Keratinocyte (primary cell): ENCODE data around the gene NIF3L1. TPM values are rescaled to one million over a fixed set of nuclear protein-coding genes. Genes with fewer than 3 reads are reported as not detected.

Experiments
- DNase-seq: peaks from one replicate; pipeline ENCODE4 v3.0.0-alpha.2; 2011; ENCODE audit warnings: low read depth, missing footprints, low spot score
- FAIRE-seq: peaks from 2 replicates; lab custom pipeline; 2011; peaks lifted over from hg19 to GRCh38; lab: Jason Lieb, UNC
- H2AFZ ChIP-seq: 2 replicates; pipeline ENCODE4 v1.6.0; 2012; ENCODE audit warnings: low read length, control low read depth, inconsistent platforms; ENCODE audit not compliant: control insufficient read depth
- H3K27ac ChIP-seq: 2 replicates; pipeline ENCODE4 v1.5.1; 2011; ENCODE audit warnings: low read length; ENCODE audit not compliant: control insufficient read depth, insufficient read depth
- H3K27me3 ChIP-seq: 3 replicates; pipeline ENCODE4 v1.6.0; 2011; ENCODE audit warnings: low read length; ENCODE audit not compliant: control insufficient read depth, insufficient read depth; ENCODE audit errors: extremely low read depth
- H3K36me3 ChIP-seq, 2 experiments: 2 replicates in 1 of 2; 3 replicates in 1 of 2; pipeline ENCODE4 v1.5.1; 2011; ENCODE audit warnings: low read length in 2 of 2, mild to moderate bottlenecking in 1 of 2; ENCODE audit not compliant: control insufficient read depth in 2 of 2, insufficient read depth in 2 of 2; ENCODE audit errors: extremely low read depth in 1 of 2
- H3K4me1 ChIP-seq: 3 replicates; pipeline ENCODE4 v1.5.1; 2011; ENCODE audit warnings: low read length; ENCODE audit not compliant: control insufficient read depth, insufficient read depth; ENCODE audit errors: extremely low read depth
- H3K4me2 ChIP-seq: 3 replicates; pipeline ENCODE4 v1.6.0; 2011; ENCODE audit warnings: low read depth, low read length; ENCODE audit not compliant: control insufficient read depth, insufficient read depth; ENCODE audit errors: extremely low read depth
- H3K4me3 ChIP-seq, 3 experiments: fragments of 200-600 bp in 1 of 3; sonication (generic) in 1 of 3; 2 replicates in 2 of 3; 3 replicates in 1 of 3; pipeline ENCODE4 v1.5.1; 2011 to 2016; ENCODE audit warnings: low read length in 3 of 3, mild to moderate bottlenecking in 3 of 3, control low read depth in 2 of 3, inconsistent platforms in 1 of 3, low read depth in 1 of 3, mixed read lengths in 1 of 3, mixed run types in 1 of 3, moderate library complexity in 1 of 3; ENCODE audit not compliant: control insufficient read depth in 2 of 3, insufficient read depth in 2 of 3; ENCODE audit errors: extremely low read depth in 1 of 3
- H3K79me2 ChIP-seq: 2 replicates; pipeline ENCODE4 v1.6.0; 2012; ENCODE audit warnings: low read length; ENCODE audit not compliant: control insufficient read depth, insufficient read depth
- H3K9ac ChIP-seq: 3 replicates; pipeline ENCODE4 v1.6.0; 2011; ENCODE audit warnings: low read length; ENCODE audit not compliant: control insufficient read depth, insufficient read depth; ENCODE audit errors: extremely low read depth
- H3K9me1 ChIP-seq: 3 replicates; pipeline ENCODE4 v1.6.0; 2011; ENCODE audit warnings: low read length; ENCODE audit not compliant: control insufficient read depth, insufficient read depth; ENCODE audit errors: extremely low read depth
- H3K9me3 ChIP-seq: 2 replicates; pipeline ENCODE4 v1.5.1; 2012; ENCODE audit warnings: low read depth, low read length; ENCODE audit not compliant: control insufficient read depth
- H4K20me1 ChIP-seq: 3 replicates; pipeline ENCODE4 v1.6.0; 2011; ENCODE audit warnings: low read length; ENCODE audit not compliant: control insufficient read depth, insufficient read depth; ENCODE audit errors: extremely low read depth
- EZH2 ChIP-seq: IDR thresholded peaks from one replicate; pipeline ENCODE4 v1.6.1; 2012; ENCODE audit warnings: inconsistent platforms, mild to moderate bottlenecking, low read length, moderate library complexity
- dilution Hi-C: fragments of 300-500 bp; cut with MboI; formaldehyde crosslinking; loops from one replicate; pipeline ENCODE4 v1.7.0; 2020; ENCODE audit warnings: low sequenced_read_pairs; ENCODE audit not compliant: extremely low pct_ligation_motif_present
- polyA plus RNA-seq, 5 experiments: library from polyadenylated mRNA; depleted of rRNA in 3 of 5; stranded (reverse) in 3 of 5; stranded (forward) in 1 of 5; unstranded in 1 of 5; fragments of >200 nt; gene quantifications; 1 replicate in 1 of 5; 2 replicates in 3 of 5; 3 replicates in 1 of 5; pipeline versions ENCODE4 v1.2.1 to v1.2.3, GENCODE V29; 2011 to 2012; ENCODE audit warnings: missing spikeins in 2 of 5, low read depth in 1 of 5, low replicate concordance in 1 of 5
- TF ChIP-seq, protein P1 (sequence below), 3 experiments: IDR thresholded peaks in 1 of 3; conservative IDR thresholded peaks in 1 of 3; optimal IDR thresholded peaks in 1 of 3; 2 replicates in 2 of 3; 3 replicates in 1 of 3; pipeline versions ENCODE3 to v1.5.1; 2011; ENCODE audit warnings: low read length in 3 of 3, mild to moderate bottlenecking in 3 of 3, moderate library complexity in 2 of 3, control low read depth in 1 of 3, inconsistent platforms in 1 of 3; ENCODE audit not compliant: insufficient read depth in 2 of 3; ENCODE audit errors: extremely low read depth in 1 of 3

Gene NIF3L1
- polyA plus RNA-seq, 1 donor (not counting 4 experiments of a cell fraction or from before 2014, with no cell fraction given): 67.1 TPM

DNA sequence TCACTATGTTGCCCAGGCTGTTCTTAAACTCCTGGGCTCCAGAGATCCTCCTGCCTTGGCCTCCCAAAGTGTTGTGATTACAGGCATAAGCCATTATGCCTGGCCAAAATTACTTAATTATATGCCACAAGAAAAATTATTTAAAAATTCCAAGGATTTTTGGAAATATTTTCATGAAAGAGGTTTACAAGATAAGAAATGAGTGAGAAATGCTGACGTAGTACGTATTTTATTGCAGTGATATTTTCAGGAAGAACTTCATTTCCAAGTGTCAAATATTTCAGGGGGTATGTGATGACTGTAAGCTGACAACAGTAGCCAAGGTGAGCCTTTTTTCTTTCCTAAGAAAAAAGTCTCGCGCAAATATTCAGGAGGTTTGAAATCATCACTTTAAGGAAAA is 20.8 kb downstream of the NIF3L1 start:
- TF ChIP-seq, protein P1, sequence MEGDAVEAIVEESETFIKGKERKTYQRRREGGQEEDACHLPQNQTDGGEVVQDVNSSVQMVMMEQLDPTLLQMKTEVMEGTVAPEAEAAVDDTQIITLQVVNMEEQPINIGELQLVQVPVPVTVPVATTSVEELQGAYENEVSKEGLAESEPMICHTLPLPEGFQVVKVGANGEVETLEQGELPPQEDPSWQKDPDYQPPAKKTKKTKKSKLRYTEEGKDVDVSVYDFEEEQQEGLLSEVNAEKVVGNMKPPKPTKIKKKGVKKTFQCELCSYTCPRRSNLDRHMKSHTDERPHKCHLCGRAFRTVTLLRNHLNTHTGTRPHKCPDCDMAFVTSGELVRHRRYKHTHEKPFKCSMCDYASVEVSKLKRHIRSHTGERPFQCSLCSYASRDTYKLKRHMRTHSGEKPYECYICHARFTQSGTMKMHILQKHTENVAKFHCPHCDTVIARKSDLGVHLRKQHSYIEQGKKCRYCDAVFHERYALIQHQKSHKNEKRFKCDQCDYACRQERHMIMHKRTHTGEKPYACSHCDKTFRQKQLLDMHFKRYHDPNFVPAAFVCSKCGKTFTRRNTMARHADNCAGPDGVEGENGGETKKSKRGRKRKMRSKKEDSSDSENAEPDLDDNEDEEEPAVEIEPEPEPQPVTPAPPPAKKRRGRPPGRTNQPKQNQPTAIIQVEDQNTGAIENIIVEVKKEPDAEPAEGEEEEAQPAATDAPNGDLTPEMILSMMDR (optimal IDR thresholded peaks at IDR 0.05 in 1 of 3, IDR thresholded peaks at IDR 0.05 in 1 of 3, conservative IDR thresholded peaks at IDR 0.05 in 1 of 3; ENCODE audit: extremely low read depth in 1 of 3, insufficient read depth in 2 of 3, low read length in 3 of 3): no peak
- TF ChIP-seq EZH2: no peak
- H3K4me1 ChIP-seq: no peaks in the 10 kb centered on the region
- H2AFZ ChIP-seq: no peak overlapping the region
- H3K9me3 ChIP-seq: no peaks in the 10 kb centered on the region
- dilution Hi-C loops: no loop called here
- H3K4me2 ChIP-seq: no peak overlapping the region
- peaks cover 9 to 25% of the 10 kb centered on the region in 2 experiments for H3K36me3 ChIP-seq
- H3K27ac ChIP-seq: no peak overlapping the region
- H3K9ac ChIP-seq: no peak overlapping the region
- no peaks in the 10 kb centered on the region for H4K20me1 ChIP-seq
- DNase-seq (no peak), FAIRE-seq (no peak)
- no peaks in the 10 kb centered on the region for H3K79me2 ChIP-seq
- H3K9me1 ChIP-seq: no peaks in the 10 kb centered on the region
- H3K27me3 ChIP-seq: no peaks in the 10 kb centered on the region
- no peak overlapping the region for H3K4me3 ChIP-seq

GRCh38 chr2:200913654-200914053 is 24.5 kb downstream of the NIF3L1 start:
- dilution Hi-C loops: no loop called here
- Histone ChIP-seq H3K27ac (no peak overlapping the region), H4K20me1 (no peaks in the 10 kb centered on the region), H3K4me1 (no peaks in the 10 kb centered on the region), H3K9ac (no peak overlapping the region), H3K4me3 (no peak overlapping the region), H3K36me3 (peaks cover 15 to 28% of the 10 kb centered on the region in 2 experiments), H2AFZ (no peak overlapping the region), H3K27me3 (no peaks in the 10 kb centered on the region), H3K9me1 (no peaks in the 10 kb centered on the region), H3K4me2 (no peak overlapping the region), H3K79me2 (no peaks in the 10 kb centered on the region), H3K9me3 (no peaks in the 10 kb centered on the region)
- FAIRE-seq (no peak), DNase-seq (no peak)
- TF ChIP-seq, protein P1 (optimal IDR thresholded peaks at IDR 0.05 in 1 of 3, IDR thresholded peaks at IDR 0.05 in 1 of 3, conservative IDR thresholded peaks at IDR 0.05 in 1 of 3; ENCODE audit: extremely low read depth in 1 of 3, insufficient read depth in 2 of 3, low read length in 3 of 3): no peak
- no peak for TF ChIP-seq EZH2
